Activated CD4-positive, alpha-beta T cell treated with anti-CD3 and anti-CD28 coated beads for 24 hours (primary cell): ENCODE data around the gene SORCS2.

ENCODE experiments used
- DNase-seq, 2 donors: peaks; one replicate each; pipeline ENCODE4 v3.0.0-alpha.2; 2020; ENCODE audit warnings: low read depth in 2 of 2

The SORCS2 gene

GRCh38 chr4:7303561-7303960, 111.2 kb downstream of the SORCS2 start:
- no peak for DNase-seq

- DNase-seq = no peak
Observed at GRCh38 chr4:7304436-7304835, 112.1 kb downstream of the SORCS2 start.

- DNase-seq = no peak
Observed at GRCh38 chr4:7306021-7306965, 114.0 kb downstream of the SORCS2 start.

GRCh38 chr4:7306986-7307385, 114.6 kb downstream of the SORCS2 start:
- no peak for DNase-seq

- no peak for DNase-seq
Observed at GRCh38 chr4:7307394-7308099, 115.2 kb downstream of the SORCS2 start.

- DNase-seq = no peak
Observed at GRCh38 chr4:7309181-7309580, 116.8 kb downstream of the SORCS2 start.

- no peak for DNase-seq
Observed at GRCh38 chr4:7309636-7310390, 117.5 kb downstream of the SORCS2 start.

GRCh38 chr4:7310451-7310850, 118.1 kb downstream of the SORCS2 start:
- DNase-seq = no peak

GRCh38 chr4:7311205-7311604, 118.9 kb downstream of the SORCS2 start:
- DNase-seq = no peak

GRCh38 chr4:7312691-7313090, 120.4 kb downstream of the SORCS2 start:
- no peak for DNase-seq

GRCh38 chr4:7313347-7313811, 121.0 kb downstream of the SORCS2 start:
- no peak for DNase-seq

- no peak for DNase-seq
Observed at GRCh38 chr4:7313991-7314390, 121.7 kb downstream of the SORCS2 start.

- DNase-seq = no peak
Observed at GRCh38 chr4:7315286-7315685, 122.9 kb downstream of the SORCS2 start.

GRCh38 chr4:7315935-7316334, 123.6 kb downstream of the SORCS2 start:
- no peak for DNase-seq

GRCh38 chr4:7319024-7319423, 126.7 kb downstream of the SORCS2 start:
- DNase-seq = no peak

- DNase-seq = no peak
Observed at GRCh38 chr4:7320206-7320797, 128.0 kb downstream of the SORCS2 start.

GRCh38 chr4:7322166-7322991, 130.0 kb downstream of the SORCS2 start:
- no peak for DNase-seq

- no peak for DNase-seq
Observed at GRCh38 chr4:7323461-7323871, 131.1 kb downstream of the SORCS2 start.

GRCh38 chr4:7323872-7324650, 131.7 kb downstream of the SORCS2 start:
- no peak for DNase-seq

GRCh38 chr4:7324651-7325121, 132.3 kb downstream of the SORCS2 start:
- no peak for DNase-seq
